Activated CD4-positive, alpha-beta memory T cell treated with anti-CD3 and anti-CD28 coated beads, Interleukin-2, amount 10 ng/mL, durations not matched to agents 7 days and 5 days (primary cell): ENCODE results near the gene KLHL35. TPM values are rescaled to one million over a fixed set of nuclear protein-coding genes. Genes with fewer than 3 reads are reported as not detected.
"Not testable (repeated sequence)": the region's sequence is repeated elsewhere in the genome, so short reads cannot be mapped to it uniquely, and the experiment has no call there.

ENCODE experiments used
- CTCF ChIA-PET: fragments of 350-600 bp; sonication (Branson Sonifier 250); formaldehyde crosslinking; loops from one replicate; lab custom pipeline; 2021; ENCODE audit warnings: antibody characterized with exemption, inconsistent platforms; lab: Charles Lee
- POLR2A ChIA-PET: fragments of 350-600 bp; sonication (Branson Sonifier 250); formaldehyde crosslinking; loops from one replicate; lab custom pipeline; 2021; ENCODE audit warnings: antibody characterized with exemption; lab: Charles Lee
- DNase-seq: peaks from one replicate; pipeline ENCODE4 v3.0.0-alpha.2; 2020
- H3K27ac Mint-ChIP-seq: one replicate; pipeline ENCODE4 v1.8.0; 2021; ENCODE audit warnings: mild to moderate bottlenecking, mixed read lengths
- H3K27me3 Mint-ChIP-seq: one replicate; pipeline ENCODE4 v1.8.0; 2021; ENCODE audit warnings: mixed read lengths
- H3K36me3 Mint-ChIP-seq: one replicate; pipeline ENCODE4 v1.8.0; 2021; ENCODE audit warnings: low read depth, mixed read lengths
- H3K4me1 Mint-ChIP-seq: one replicate; pipeline ENCODE4 v1.8.0; 2021; ENCODE audit warnings: mixed read lengths
- H3K4me3 Mint-ChIP-seq: one replicate; pipeline ENCODE4 v1.8.0; 2021; ENCODE audit warnings: mild to moderate bottlenecking, mixed read lengths
- H3K9me3 Mint-ChIP-seq: one replicate; pipeline ENCODE4 v1.8.0; 2021; ENCODE audit warnings: mixed read lengths
- total RNA-seq, 2 experiments: library from RNA; stranded (reverse); gene quantifications; one replicate each; pipeline ENCODE4 v1.2.3, GENCODE V29; 2021

KLHL35 gene
- total RNA-seq, 2 experiments from 2014 or later, result 0.60 to 1.0 TPM

DNA sequence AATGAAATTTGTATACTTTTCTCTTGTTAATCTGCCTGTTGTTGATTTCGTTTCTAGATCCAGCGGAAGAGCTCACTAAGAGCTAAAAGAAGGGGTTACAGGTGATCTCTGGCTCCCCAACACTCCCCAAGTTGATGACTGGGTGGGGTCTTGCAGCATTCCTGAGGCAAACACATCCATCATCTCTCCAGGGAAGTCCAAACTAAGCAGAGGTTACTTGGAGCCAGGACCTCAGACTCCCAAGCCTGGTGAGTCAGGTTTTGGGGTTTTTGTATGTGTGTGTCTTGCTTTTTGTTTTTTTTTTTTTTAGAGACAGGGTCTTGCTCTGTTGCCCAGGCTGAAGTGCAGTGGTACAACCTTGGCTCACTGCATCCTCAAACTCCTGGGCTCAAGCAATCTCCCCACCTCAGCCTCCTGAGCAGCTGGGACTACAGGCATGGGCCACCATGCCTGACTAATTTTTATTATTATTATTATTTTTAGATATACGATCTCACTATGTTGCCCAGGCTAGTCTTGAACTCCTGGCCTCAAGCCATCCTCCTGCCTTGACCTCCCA lies 45.2 kb downstream of the KLHL35 start:
- Mint-ChIP-seq H3K27ac (no peak overlapping the region), H3K9me3 (no peaks in the 10 kb centered on the region), H3K4me1 (peaks cover 19% of the 10 kb centered on the region), H3K36me3 (no peaks in the 10 kb centered on the region), H3K27me3 (peaks cover 12% of the 10 kb centered on the region), H3K4me3 (no peak overlapping the region)
- ChIA-PET POLR2A (interaction anchor here (0.8 to 2.8 kb wide), 4 partner anchors 12 to 145 kb away, joined by 3 to 13 read pairs (median 6); no protein-coding TSS in a partner anchor), CTCF (interaction anchor here (0.5 to 12.7 kb wide), 20 partner anchors 10 to 895 kb away, joined by 3 to 339 read pairs (median 7); partner anchors contain the start of gene ARRB1)
- DNase-seq, result no peak

GRCh38 chr11:75386942-75387630 lies 45.9 kb downstream of the KLHL35 start:
- H3K27me3 Mint-ChIP-seq, result peaks cover 11% of the 10 kb centered on the region
- H3K9me3 Mint-ChIP-seq, result no peaks in the 10 kb centered on the region
- no peak for DNase-seq
- ChIA-PET POLR2A (interaction anchor here (0.8 to 2.8 kb wide), 4 partner anchors 15 to 146 kb away, joined by 3 to 13 read pairs (median 3); no protein-coding TSS in a partner anchor), CTCF (interaction anchor here (1.6 to 12.7 kb wide), 7 partner anchors 13 to 150 kb away, joined by 4 to 339 read pairs (median 16); partner anchors contain the start of gene ARRB1)
- peaks cover 19% of the 10 kb centered on the region for H3K4me1 Mint-ChIP-seq
- no peak overlapping the region for H3K27ac Mint-ChIP-seq
- no peak overlapping the region for H3K4me3 Mint-ChIP-seq
- H3K36me3 Mint-ChIP-seq, result no peaks in the 10 kb centered on the region

- POLR2A ChIA-PET, result interaction anchor here (0.8 to 3.4 kb wide), 4 partner anchors 56 to 113 kb away, joined by 3 to 13 read pairs (median 5); no protein-coding TSS in a partner anchor
- peak; percentile 76 for DNase-seq
- H3K27me3 Mint-ChIP-seq, result peaks cover 1% of the 10 kb centered on the region
- H3K27ac Mint-ChIP-seq, result peak overlapping the region; percentile 49
- H3K4me3 Mint-ChIP-seq, result no peak overlapping the region
- H3K9me3 Mint-ChIP-seq, result no peaks in the 10 kb centered on the region
- peaks cover 19% of the 10 kb centered on the region for H3K4me1 Mint-ChIP-seq
- CTCF ChIA-PET, result interaction anchor here (0.9 to 12.7 kb wide), 19 partner anchors 10 to 148 kb away, joined by 3 to 339 read pairs (median 5); no protein-coding TSS in a partner anchor
- H3K36me3 Mint-ChIP-seq, result no peaks in the 10 kb centered on the region
These were observed 48.4 kb downstream of the KLHL35 start for GRCh38 chr11:75384438-75385080.

DNA sequence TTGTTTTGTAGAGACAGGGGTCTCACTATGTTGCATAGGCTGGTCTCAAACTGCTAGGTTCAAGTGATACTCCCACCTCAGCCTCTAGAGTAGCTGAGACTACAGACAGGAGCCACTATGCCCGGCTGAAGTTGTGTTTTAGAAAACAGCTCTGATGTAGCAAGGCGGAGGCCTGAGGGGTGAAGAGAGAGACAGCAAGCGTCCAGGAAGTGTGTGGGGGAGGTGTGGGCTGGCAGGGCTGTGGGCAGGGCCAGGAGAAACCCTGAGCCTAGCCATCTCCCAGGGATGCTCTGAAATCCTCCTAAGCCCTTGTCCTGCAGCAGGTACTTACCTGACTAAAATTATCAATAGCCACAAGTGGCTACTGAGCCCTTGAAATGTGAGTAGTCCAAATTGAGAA lies 49.8 kb downstream of the KLHL35 start:
- no peaks in the 10 kb centered on the region for H3K9me3 Mint-ChIP-seq
- POLR2A ChIA-PET, result interaction anchor here (0.8 to 3.4 kb wide), 8 partner anchors 17 to 107 kb away, joined by 3 to 13 read pairs (median 4); no protein-coding TSS in a partner anchor
- peak; percentile 52 for DNase-seq
- H3K4me1 Mint-ChIP-seq, result peaks cover 19% of the 10 kb centered on the region
- CTCF ChIA-PET, result interaction anchor here (0.9 to 12.7 kb wide), 11 partner anchors 11 to 243 kb away, joined by 3 to 339 read pairs (median 6); no protein-coding TSS in a partner anchor
- peaks cover 1% of the 10 kb centered on the region for H3K27me3 Mint-ChIP-seq
- H3K4me3 Mint-ChIP-seq, result no peak overlapping the region
- H3K36me3 Mint-ChIP-seq, result no peaks in the 10 kb centered on the region
- peak overlapping the region; percentile 58 for H3K27ac Mint-ChIP-seq

DNA sequence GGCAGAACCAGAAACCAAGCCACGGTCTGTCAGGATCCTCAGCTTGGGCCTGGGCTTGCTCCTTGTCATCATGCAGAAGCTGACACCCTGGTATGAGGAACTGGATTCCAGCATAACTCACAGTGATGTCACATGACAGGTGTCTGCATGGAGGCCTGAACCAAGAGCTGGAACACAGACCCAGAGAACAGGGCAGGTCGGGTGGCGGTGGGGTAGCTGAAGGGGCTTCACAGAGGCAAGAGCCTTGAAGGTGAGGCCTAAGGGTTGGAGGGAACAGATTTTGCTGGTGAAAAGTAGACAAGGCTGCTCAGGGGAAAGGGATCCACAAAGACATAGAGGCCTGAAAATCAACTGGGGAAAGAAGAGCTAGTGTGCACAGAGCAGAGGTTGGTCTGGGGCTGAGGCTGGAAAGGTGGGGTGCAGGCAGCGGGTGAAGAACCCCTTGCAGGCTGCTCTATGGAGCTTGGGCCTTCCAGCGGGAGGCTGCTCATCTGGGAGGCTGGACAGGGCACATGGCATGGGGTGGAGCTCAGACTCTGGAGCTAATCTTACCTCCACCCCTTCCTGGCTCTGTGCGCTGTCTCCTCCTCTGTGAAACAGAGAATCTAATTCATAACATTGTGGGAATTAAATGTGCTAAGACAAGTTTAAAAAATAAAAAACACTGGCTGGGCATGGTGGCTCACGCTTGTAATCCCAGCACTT lies 52.1 kb downstream of the KLHL35 start:
- no peak overlapping the region for H3K27ac Mint-ChIP-seq
- H3K36me3 Mint-ChIP-seq, result no peaks in the 10 kb centered on the region
- no peak for DNase-seq
- POLR2A ChIA-PET, result interaction anchor here (1.0 to 2.8 kb wide), 2 partner anchors 105 to 107 kb away, joined by 3 to 13 read pairs; no protein-coding TSS in a partner anchor
- H3K27me3 Mint-ChIP-seq, result no peaks in the 10 kb centered on the region
- H3K4me3 Mint-ChIP-seq, result no peak overlapping the region
- CTCF ChIA-PET, result interaction anchor here (1.0 to 12.7 kb wide), 3 partner anchors 49 to 102 kb away, joined by 3 to 339 read pairs (median 4); no protein-coding TSS in a partner anchor
- H3K4me1 Mint-ChIP-seq, result peaks cover 19% of the 10 kb centered on the region
- no peaks in the 10 kb centered on the region for H3K9me3 Mint-ChIP-seq

GRCh38 chr11:75380245-75380644 lies 52.8 kb downstream of the KLHL35 start:
- peaks cover 19% of the 10 kb centered on the region for H3K4me1 Mint-ChIP-seq
- no peaks in the 10 kb centered on the region for H3K27me3 Mint-ChIP-seq
- no peaks in the 10 kb centered on the region for H3K9me3 Mint-ChIP-seq
- POLR2A ChIA-PET, result interaction anchor here (2.8 kb wide), 1 partner anchor 104 kb away, joined by 13 read pairs; no protein-coding TSS in a partner anchor
- H3K36me3 Mint-ChIP-seq, result no peaks in the 10 kb centered on the region
- H3K4me3 Mint-ChIP-seq, result no peak overlapping the region
- CTCF ChIA-PET, result interaction anchor here (12.7 kb wide), 1 partner anchor 101 kb away, joined by 339 read pairs; no protein-coding TSS in a partner anchor
- no peak for DNase-seq
- H3K27ac Mint-ChIP-seq, result no peak overlapping the region

- H3K27ac Mint-ChIP-seq, H3K36me3 Mint-ChIP-seq, POLR2A ChIA-PET, H3K27me3 Mint-ChIP-seq, H3K9me3 Mint-ChIP-seq, H3K4me3 Mint-ChIP-seq, H3K4me1 Mint-ChIP-seq, DNase-seq: not testable (repeated sequence)
- CTCF ChIA-PET, result interaction anchor here (12.7 kb wide), 1 partner anchor 100 kb away, joined by 339 read pairs; no protein-coding TSS in a partner anchor
These were observed 54.2 kb downstream of the KLHL35 start for GRCh38 chr11:75378776-75379175.

DNA sequence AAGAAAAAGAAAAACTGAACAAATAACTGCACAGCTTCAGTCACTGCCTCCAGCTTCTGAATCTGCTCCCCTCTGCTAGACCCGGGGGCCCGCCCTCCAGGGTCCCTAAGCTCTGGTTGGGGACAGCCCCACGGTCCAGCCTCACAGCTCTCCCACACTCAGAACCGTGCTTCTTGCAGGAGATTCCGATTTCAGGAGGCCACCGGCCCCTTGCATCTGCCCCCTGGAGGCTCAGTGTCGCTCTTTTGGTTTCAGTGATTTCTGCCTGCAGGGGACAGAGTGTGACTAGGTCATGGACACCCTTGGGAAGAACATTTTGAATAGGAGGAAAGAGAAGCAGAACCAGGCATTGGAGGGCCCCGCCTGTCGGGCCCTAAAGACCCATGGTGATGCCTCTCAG lies 56.8 kb downstream of the KLHL35 start:
- H3K27ac Mint-ChIP-seq, result no peak overlapping the region
- no peaks in the 10 kb centered on the region for H3K27me3 Mint-ChIP-seq

DNA sequence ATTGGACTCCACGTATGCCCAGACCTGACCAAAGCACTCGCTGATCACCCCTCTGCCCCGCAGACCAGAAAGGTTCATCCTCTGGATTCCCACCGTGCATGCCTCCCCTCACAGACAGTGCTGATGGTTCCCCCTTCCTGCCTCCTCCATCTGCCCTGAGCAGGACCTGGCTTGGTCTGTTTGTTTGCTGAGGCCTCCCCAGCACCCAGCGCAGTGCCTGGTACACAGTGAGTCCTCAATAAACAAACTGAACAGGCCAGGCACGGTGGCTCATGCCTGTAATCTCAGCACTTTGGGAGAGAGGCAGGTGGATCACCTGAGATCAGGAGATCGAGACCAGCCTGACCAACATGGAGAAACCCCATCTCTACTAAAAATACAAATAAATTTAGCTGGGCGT lies 57.4 kb downstream of the KLHL35 start:
- Mint-ChIP-seq H3K9me3 (no peaks in the 10 kb centered on the region), H3K27ac (no peak overlapping the region), H3K4me1 (peaks cover 11% of the 10 kb centered on the region), H3K36me3 (no peaks in the 10 kb centered on the region), H3K27me3 (no peaks in the 10 kb centered on the region), H3K4me3 (no peak overlapping the region)
- ChIA-PET CTCF (interaction anchor here (3.4 to 3.5 kb wide), 2 partner anchors 95 to 99 kb away, joined by 9 to 13 read pairs; no protein-coding TSS in a partner anchor), POLR2A (no interaction called here)
- no peak for DNase-seq

More for the DNA sequence above, 56.8 kb downstream of the KLHL35 start:
- no peaks in the 10 kb centered on the region for H3K9me3 Mint-ChIP-seq
- DNase-seq, result no peak
- H3K4me1 Mint-ChIP-seq, result peaks cover 11% of the 10 kb centered on the region
- ChIA-PET CTCF (interaction anchor here (3.4 to 3.5 kb wide), 2 partner anchors 96 to 100 kb away, joined by 9 to 13 read pairs; no protein-coding TSS in a partner anchor), POLR2A (no interaction called here)
- no peaks in the 10 kb centered on the region for H3K36me3 Mint-ChIP-seq
- H3K4me3 Mint-ChIP-seq, result no peak overlapping the region

DNA sequence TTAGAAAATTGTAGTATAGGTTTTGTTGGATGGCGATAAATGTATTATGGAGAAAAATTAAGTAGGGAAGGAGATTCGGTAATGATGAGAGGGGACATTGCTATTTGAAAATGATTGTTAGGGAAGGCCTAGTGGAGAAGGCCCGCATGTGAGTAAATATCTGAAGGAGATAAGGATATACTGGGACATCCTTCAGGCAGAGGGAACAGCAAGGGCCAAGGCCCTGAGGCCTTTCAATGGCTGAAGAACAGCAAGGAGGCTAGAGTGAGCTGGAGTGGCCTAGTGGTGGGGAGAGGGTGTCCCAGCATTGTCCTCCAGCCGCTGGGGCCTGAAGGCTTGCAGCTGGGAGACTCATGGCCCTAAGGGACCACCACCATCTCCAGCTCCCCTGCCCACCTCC lies 58.4 kb downstream of the KLHL35 start:
- no peaks in the 10 kb centered on the region for H3K27me3 Mint-ChIP-seq
- peaks cover 4% of the 10 kb centered on the region for H3K36me3 Mint-ChIP-seq
- peaks cover 16% of the 10 kb centered on the region for H3K4me1 Mint-ChIP-seq
- H3K27ac Mint-ChIP-seq, result no peak overlapping the region
- no peak for DNase-seq
- ChIA-PET CTCF (interaction anchor here (0.9 to 3.5 kb wide), 5 partner anchors 10 to 103 kb away, joined by 3 to 13 read pairs (median 4); no protein-coding TSS in a partner anchor), POLR2A (no interaction called here)
- H3K4me3 Mint-ChIP-seq, result no peak overlapping the region
- no peaks in the 10 kb centered on the region for H3K9me3 Mint-ChIP-seq

GRCh38 chr11:75373201-75373600 lies 59.8 kb downstream of the KLHL35 start:
- peaks cover 3% of the 10 kb centered on the region for H3K9me3 Mint-ChIP-seq
- CTCF ChIA-PET, result interaction anchor here (1.1 to 2.0 kb wide), 5 partner anchors 11 to 93 kb away, joined by 3 to 9 read pairs (median 7); no protein-coding TSS in a partner anchor
- H3K27ac Mint-ChIP-seq, result no peak overlapping the region
- no peak overlapping the region for H3K4me3 Mint-ChIP-seq
- DNase-seq, result no peak
- POLR2A ChIA-PET, result interaction anchor here (1.3 to 1.5 kb wide), 2 partner anchors 11 to 93 kb away, joined by 3 to 4 read pairs; no protein-coding TSS in a partner anchor
- peaks cover 5% of the 10 kb centered on the region for H3K36me3 Mint-ChIP-seq
- H3K27me3 Mint-ChIP-seq, result no peaks in the 10 kb centered on the region
- H3K4me1 Mint-ChIP-seq, result peaks cover 24% of the 10 kb centered on the region
